Measurements from ENCODE around the gene KRT4.

KRT4 gene

GRCh38 chr12:52836491-52837412 is 22.8 kb upstream of the KRT4 start:
- TF ChIP-seq CTCF (IDR thresholded peaks at IDR 0.05; ENCODE audit: borderline replicate concordance, control extremely low read depth, extremely low read depth, insufficient read depth, missing control alignments) = no peak
- in situ Hi-C loops (cut with MboI; ENCODE audit: low sequenced_read_pairs, unreplicated experiment) = no loop called here

GRCh38 chr12:52836042-52836466 is 22.1 kb upstream of the KRT4 start:
- in situ Hi-C loops (cut with MboI; ENCODE audit: low sequenced_read_pairs, unreplicated experiment) = no loop called here
- no peak for DNase-seq (ENCODE audit: low spot score)
- TF ChIP-seq CTCF (IDR thresholded peaks at IDR 0.05; ENCODE audit: borderline replicate concordance, control extremely low read depth, extremely low read depth, insufficient read depth, missing control alignments) = no peak

More at GRCh38 chr12:52836491-52837412, 22.8 kb upstream of the KRT4 start:
- no peak for DNase-seq (ENCODE audit: low spot score)

DNA sequence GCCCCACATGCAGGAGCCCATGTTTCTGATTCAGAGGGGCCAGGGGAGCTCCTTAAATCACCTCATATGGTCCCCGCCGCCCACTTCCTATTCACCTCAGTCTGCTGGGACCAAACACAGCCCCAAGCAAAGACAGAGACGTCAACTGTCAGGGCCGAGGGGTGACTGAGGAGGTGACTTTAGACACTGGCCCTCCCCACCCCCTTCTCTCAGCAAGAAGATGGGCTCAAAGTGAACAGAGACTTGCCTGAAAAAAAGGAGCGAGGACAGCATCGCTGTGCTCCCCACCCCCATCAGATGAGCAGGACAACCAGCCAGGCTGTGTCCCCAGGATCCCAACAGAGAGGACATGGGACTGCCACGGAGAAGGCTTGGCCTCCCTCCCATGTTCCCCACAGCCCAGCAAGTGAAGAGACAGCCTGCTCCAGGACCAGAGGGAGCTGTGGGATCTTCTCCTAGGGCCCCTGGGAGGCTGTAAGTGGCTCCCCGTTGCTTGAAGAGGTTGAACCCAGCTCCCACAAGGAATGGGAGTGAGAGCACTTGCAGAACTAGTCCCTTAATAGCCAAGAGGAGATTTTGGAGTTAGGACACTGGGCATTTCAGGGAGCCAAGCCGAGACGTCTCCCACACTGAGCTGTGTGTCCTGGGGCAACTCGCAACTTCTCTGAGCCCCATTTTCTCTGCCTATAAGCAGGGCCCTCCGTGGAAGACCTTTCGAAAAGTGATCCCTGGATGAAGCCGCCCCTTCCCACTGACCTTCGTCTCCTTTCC is 21.5 kb upstream of the KRT4 start:
- in situ Hi-C loops (cut with MboI; ENCODE audit: low sequenced_read_pairs, unreplicated experiment) = no loop called here
- TF ChIP-seq CTCF (IDR thresholded peaks at IDR 0.05; ENCODE audit: borderline replicate concordance, control extremely low read depth, extremely low read depth, insufficient read depth, missing control alignments) = no peak
- DNase-seq (ENCODE audit: low spot score) = no peak

- in situ Hi-C loops (cut with MboI; ENCODE audit: low sequenced_read_pairs, unreplicated experiment) = no loop called here
Observed at GRCh38 chr12:52834727-52835001, 20.7 kb upstream of the KRT4 start.

GRCh38 chr12:52833922-52834726 is 20.2 kb upstream of the KRT4 start, which contains the start of gene KRT79:
Gene KRT79, minus strand, starts transcription at chr12:52834311. Its CDS starts 51 bp downstream, at chr12:52834260.
- DNase-seq (ENCODE audit: low spot score) = no peak
- TF ChIP-seq CTCF (IDR thresholded peaks at IDR 0.05; ENCODE audit: borderline replicate concordance, control extremely low read depth, extremely low read depth, insufficient read depth, missing control alignments) = no peak
- in situ Hi-C loops (cut with MboI; ENCODE audit: low sequenced_read_pairs, unreplicated experiment) = no loop called here

More at GRCh38 chr12:52834727-52835001, 20.7 kb upstream of the KRT4 start:
- no peak for DNase-seq (ENCODE audit: low spot score)
- TF ChIP-seq CTCF (IDR thresholded peaks at IDR 0.05; ENCODE audit: borderline replicate concordance, control extremely low read depth, extremely low read depth, insufficient read depth, missing control alignments) = no peak

Measured in GM13976 (cell line).